HG03108 (cell line): Measurements from ENCODE around the gene RHNO1.
"Not testable (repeated sequence)": the region's sequence is repeated elsewhere in the genome, so short reads cannot be mapped to it uniquely, and the experiment has no call there.

Experiments used
- ATAC-seq: cut with Tn5 transposase; IDR thresholded peaks from one replicate; pipeline ENCODE4 v1.9.1; 2021; ENCODE audit warnings: moderate library complexity; ENCODE audit not compliant: unreplicated experiment

RHNO1 gene

GRCh38 chr12:2858334-2858733 is 18.7 kb upstream of the RHNO1 start:
- ATAC-seq: no peak

- no peak for ATAC-seq
Measured at GRCh38 chr12:2858944-2859421, 18.0 kb upstream of the RHNO1 start.

GRCh38 chr12:2860170-2860569 is 16.9 kb upstream of the RHNO1 start:
- no peak for ATAC-seq

GRCh38 chr12:2862876-2863275 is 14.1 kb upstream of the RHNO1 start:
- no peak for ATAC-seq

- ATAC-seq: not testable (repeated sequence)
Measured at GRCh38 chr12:2863402-2863801, 13.6 kb upstream of the RHNO1 start.

GRCh38 chr12:2864198-2864597 is 12.8 kb upstream of the RHNO1 start:
- no peak for ATAC-seq

- not testable (repeated sequence) for ATAC-seq
Measured at GRCh38 chr12:2868986-2869632, 7.9 kb upstream of the RHNO1 start.

- peak; percentile 23 for ATAC-seq
Measured at GRCh38 chr12:2876431-2877046, 484 bp upstream of the RHNO1 start.

GRCh38 chr12:2877953-2878732 is 1.1 kb downstream of the RHNO1 start:
- ATAC-seq: no peak

GRCh38 chr12:2879853-2880252 is 2.8 kb downstream of the RHNO1 start:
- ATAC-seq: no peak

GRCh38 chr12:2884810-2885209 is 7.8 kb downstream of the RHNO1 start:
- ATAC-seq: no peak

- no peak for ATAC-seq
Measured at GRCh38 chr12:2886768-2887450, 9.9 kb downstream of the RHNO1 start.

GRCh38 chr12:2890001-2890387 is 13.0 kb downstream of the RHNO1 start:
- no peak for ATAC-seq

GRCh38 chr12:2890388-2891239 is 13.6 kb downstream of the RHNO1 start, which contains the start of gene TULP3:
TSS of gene TULP3 (plus strand) at chr12:2890891. CDS start at chr12:2890948, 57 bp downstream.
- peak; percentile 97 for ATAC-seq

- ATAC-seq: peak; percentile 14
Measured at GRCh38 chr12:2891240-2892053, 14.4 kb downstream of the RHNO1 start.

GRCh38 chr12:2892246-2892645 is 15.2 kb downstream of the RHNO1 start:
- no peak for ATAC-seq

- no peak for ATAC-seq
Measured at GRCh38 chr12:2893007-2893406, 16.0 kb downstream of the RHNO1 start.

- ATAC-seq: no peak
Measured at GRCh38 chr12:2895051-2895451, 18.0 kb downstream of the RHNO1 start.

- ATAC-seq: no peak
Measured at GRCh38 chr12:2895511-2895910, 18.5 kb downstream of the RHNO1 start.
